ENCODE measurements around the gene THAP11. TPM values are rescaled to one million over a fixed set of nuclear protein-coding genes. Genes with fewer than 3 reads are reported as not detected.
A peak's percentile ranks its signal among the peaks of the same experiment; 100 is the strongest.

Gene THAP11
- total and polyA plus RNA-seq, 2 of the 4 experiments (the other 2 are of a cell fraction) = 13.3 to 14.5 TPM

- Histone ChIP-seq H3K27me3 (ENCODE audit: control insufficient read depth, insufficient read depth, low read length) (no peaks in the 10 kb centered on the region), H3K9me1 (ENCODE audit: insufficient read depth, low read length) (no peaks in the 10 kb centered on the region), H3K79me1 (ENCODE audit: low read depth in 1 of 2, low read length in 2 of 2) (peaks cover 0 to 5% of the 10 kb centered on the region in 2 experiments; a peak in 2 of 4 replicates), H3K56ac (ENCODE audit: extremely low read depth, insufficient read depth, low read length) (no peak overlapping the region), H2AFZ (replicated peaks; ENCODE audit: low read length, poor library complexity) (no peak overlapping the region), H4K8ac (ENCODE audit: low read depth in 2 of 2, low read length in 2 of 2) (no peak overlapping the region), H4K91ac (ENCODE audit: insufficient read depth, low read depth, low read length) (no peak overlapping the region), H4K20me1 (ENCODE audit: insufficient read depth, low read length) (peaks cover 32% of the 10 kb centered on the region), H2AK9ac (replicated peaks; ENCODE audit: low read depth, low read length, poor library complexity) (no peak overlapping the region), H3K4me2 (ENCODE audit: low read depth, low read length) (no peak overlapping the region), H3K9me3 (ENCODE audit: control insufficient read depth, insufficient read depth, low read length) (no peaks in the 10 kb centered on the region), H4K5ac (ENCODE audit: low read depth, low read length) (no peak overlapping the region), H2BK5ac (ENCODE audit: low read depth, low read length, poor library complexity, severe bottlenecking) (no peak overlapping the region), H3K23ac (ENCODE audit: low read depth, low read length) (no peak overlapping the region), H2AK5ac (ENCODE audit: low read depth, low read length) (no peak overlapping the region), H2BK15ac (ENCODE audit: low read depth, low read length) (no peak overlapping the region), H3K36me3 (ENCODE audit: control insufficient read depth, insufficient read depth, low read length) (peaks cover 38% of the 10 kb centered on the region), H3K4me3 (ENCODE audit: insufficient read depth, low read depth, low read length) (no peak overlapping the region), H3K4ac (ENCODE audit: low read depth, low read length) (no peak overlapping the region), H3K9ac (ENCODE audit: low read depth, low read length) (no peak overlapping the region), H3K27ac (ENCODE audit: insufficient read depth, low read length) (no peak overlapping the region), H3K18ac (ENCODE audit: low read depth, low read length) (no peak overlapping the region), H2BK120ac (ENCODE audit: low read depth, low read length) (no peak overlapping the region), H2BK20ac (ENCODE audit: low read depth, low read length) (no peak overlapping the region), H3K4me1 (ENCODE audit: control insufficient read depth, insufficient read depth, low read length) (peaks cover 4% of the 10 kb centered on the region; the same call in 1 of the 2 replicates), H3K14ac (replicated peaks; ENCODE audit: low read depth, low read length) (no peak overlapping the region)
- ATAC-seq (ENCODE audit: low read depth) (no peak), DNase-seq (no peak)
- in situ Hi-C loops (cut with MboI; ENCODE audit: low sequenced_read_pairs) = no loop called here
- no peak for TF ChIP-seq BHLHE40 (IDR thresholded peaks at IDR 0.05; ENCODE audit: low read depth, low read length)
- TF ChIP-seq NFE2L2 (IDR thresholded peaks at IDR 0.05; ENCODE audit: low read depth, low read length) = 0 out of 2 replicates have a peak, but pooled peaks have one; percentile 8
- dilution Hi-C loops (cut with HindIII; ENCODE audit: low sequenced_read_pairs, unreplicated experiment) = no loop called here
- ChIA-PET CTCF (interaction anchor here (1.3 kb wide), 1 partner anchor 69 kb away, joined by 3 read pairs; no protein-coding TSS in a partner anchor), POLR2A (ENCODE audit: unreplicated experiment) (no interaction called here)
- intact Hi-C loops (cut with micrococcal nuclease) = no loop called here
- WGBS, 2 experiments (ENCODE audit: extremely low coverage in 2 of 2, insufficient read length in 1 of 2) = 80% methylated on average over 2 of the region's 12 CpGs; no CpG with 5 or more reads in 1 of the 2 experiments
- no TSS peak for BruUV-seq (replicated peaks)
Measured at GRCh38 chr16:67885545-67885944, 43.4 kb downstream of the THAP11 start.
